Measurements from ENCODE around the gene ST13. TPM values are rescaled to one million over a fixed set of nuclear protein-coding genes. Genes with fewer than 3 reads are reported as not detected.
"Not testable (repeated sequence)": the region's sequence is repeated elsewhere in the genome, so short reads cannot be mapped to it uniquely, and the experiment has no call there.

Gene ST13
- total and polyA plus RNA-seq, 2 experiments from 2014 or later = 159 to 238 TPM

DNA sequence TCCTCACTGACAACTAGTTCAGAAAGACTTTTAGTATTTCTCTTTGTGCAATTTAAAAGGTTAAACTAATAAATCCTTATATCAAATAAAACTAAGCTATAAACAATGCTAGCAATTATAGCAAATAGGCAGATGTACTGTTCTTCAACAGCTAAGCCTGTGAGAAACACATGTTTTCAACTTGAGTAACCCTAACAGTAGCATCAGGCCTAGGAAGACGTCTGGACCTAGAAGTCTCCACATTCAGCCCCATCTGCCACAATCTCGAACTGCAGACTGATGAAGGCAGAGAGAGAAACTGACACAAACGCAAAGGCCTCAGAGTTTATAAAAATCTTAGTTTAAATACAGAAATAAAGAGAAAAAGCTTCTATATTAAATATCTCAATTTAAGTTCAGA lies 2.5 kb downstream of the ST13 start:
- Histone ChIP-seq H2AFZ (no peak overlapping the region), H3K4me3 (0 out of 2 replicates have a peak overlapping the region, but pooled peaks have one; percentile 92), H3K36me3 (ENCODE audit: insufficient read depth) (peaks cover 9% of the 10 kb centered on the region; the same call in 1 of the 2 replicates), H3K27ac (ENCODE audit: low read depth) (peak overlapping the region; percentile 34), H3K79me2 (replicated peaks; ENCODE audit: insufficient read depth) (peaks cover 94% of the 10 kb centered on the region), H4K20me1 (replicated peaks; ENCODE audit: insufficient read depth) (peaks cover 26% of the 10 kb centered on the region), H3K4me2 (peak overlapping the region; percentile 90; the same call in 1 of the 2 replicates), H3K9me2 (ENCODE audit: insufficient read depth) (no peaks in the 10 kb centered on the region), H3K27me3 (ENCODE audit: insufficient read depth) (no peaks in the 10 kb centered on the region), H3K4me1 (ENCODE audit: insufficient read depth) (peaks cover 29% of the 10 kb centered on the region), H3F3A (replicated peaks; ENCODE audit: low read depth) (no peaks in the 10 kb centered on the region; the same call in 1 of the 2 replicates)
- Mint-ChIP-seq H3K27ac (peak overlapping the region; percentile 61), H3K36me3 (ENCODE audit: low read depth) (peaks cover 18% of the 10 kb centered on the region), H3K27me3 (ENCODE audit: insufficient read depth, low read depth, poor library complexity) (peaks cover 6% of the 10 kb centered on the region), H3K4me3 (peak overlapping the region; percentile 52; the same call in 2 of the 3 replicates), H3K4me1 (peaks cover 20% of the 10 kb centered on the region; the same call in 2 of the 3 replicates), H3K9me3 (no peaks in the 10 kb centered on the region)
- DNase-seq (ENCODE audit: low spot score) = no peak
- ATAC-seq = no peak
- TF ChIP-seq POLR2AphosphoS5 (IDR thresholded peaks at IDR 0.05; ENCODE audit: low read depth) (no peak), STAT1 (IDR thresholded peaks at IDR 0.05; ENCODE audit: unreplicated experiment) (no peak), CREB1 (CRISPR knock-in tag; IDR thresholded peaks at IDR 0.05; ENCODE audit: low read depth) (no peak), ZNF331 (CRISPR knock-in tag; IDR thresholded peaks at IDR 0.05; ENCODE audit: low read depth) (no peak)
- TF ChIP-seq, protein P1, sequence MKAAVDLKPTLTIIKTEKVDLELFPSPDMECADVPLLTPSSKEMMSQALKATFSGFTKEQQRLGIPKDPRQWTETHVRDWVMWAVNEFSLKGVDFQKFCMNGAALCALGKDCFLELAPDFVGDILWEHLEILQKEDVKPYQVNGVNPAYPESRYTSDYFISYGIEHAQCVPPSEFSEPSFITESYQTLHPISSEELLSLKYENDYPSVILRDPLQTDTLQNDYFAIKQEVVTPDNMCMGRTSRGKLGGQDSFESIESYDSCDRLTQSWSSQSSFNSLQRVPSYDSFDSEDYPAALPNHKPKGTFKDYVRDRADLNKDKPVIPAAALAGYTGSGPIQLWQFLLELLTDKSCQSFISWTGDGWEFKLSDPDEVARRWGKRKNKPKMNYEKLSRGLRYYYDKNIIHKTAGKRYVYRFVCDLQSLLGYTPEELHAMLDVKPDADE (IDR thresholded peaks at IDR 0.05) = no peak
- TF ChIP-seq, protein P2, sequence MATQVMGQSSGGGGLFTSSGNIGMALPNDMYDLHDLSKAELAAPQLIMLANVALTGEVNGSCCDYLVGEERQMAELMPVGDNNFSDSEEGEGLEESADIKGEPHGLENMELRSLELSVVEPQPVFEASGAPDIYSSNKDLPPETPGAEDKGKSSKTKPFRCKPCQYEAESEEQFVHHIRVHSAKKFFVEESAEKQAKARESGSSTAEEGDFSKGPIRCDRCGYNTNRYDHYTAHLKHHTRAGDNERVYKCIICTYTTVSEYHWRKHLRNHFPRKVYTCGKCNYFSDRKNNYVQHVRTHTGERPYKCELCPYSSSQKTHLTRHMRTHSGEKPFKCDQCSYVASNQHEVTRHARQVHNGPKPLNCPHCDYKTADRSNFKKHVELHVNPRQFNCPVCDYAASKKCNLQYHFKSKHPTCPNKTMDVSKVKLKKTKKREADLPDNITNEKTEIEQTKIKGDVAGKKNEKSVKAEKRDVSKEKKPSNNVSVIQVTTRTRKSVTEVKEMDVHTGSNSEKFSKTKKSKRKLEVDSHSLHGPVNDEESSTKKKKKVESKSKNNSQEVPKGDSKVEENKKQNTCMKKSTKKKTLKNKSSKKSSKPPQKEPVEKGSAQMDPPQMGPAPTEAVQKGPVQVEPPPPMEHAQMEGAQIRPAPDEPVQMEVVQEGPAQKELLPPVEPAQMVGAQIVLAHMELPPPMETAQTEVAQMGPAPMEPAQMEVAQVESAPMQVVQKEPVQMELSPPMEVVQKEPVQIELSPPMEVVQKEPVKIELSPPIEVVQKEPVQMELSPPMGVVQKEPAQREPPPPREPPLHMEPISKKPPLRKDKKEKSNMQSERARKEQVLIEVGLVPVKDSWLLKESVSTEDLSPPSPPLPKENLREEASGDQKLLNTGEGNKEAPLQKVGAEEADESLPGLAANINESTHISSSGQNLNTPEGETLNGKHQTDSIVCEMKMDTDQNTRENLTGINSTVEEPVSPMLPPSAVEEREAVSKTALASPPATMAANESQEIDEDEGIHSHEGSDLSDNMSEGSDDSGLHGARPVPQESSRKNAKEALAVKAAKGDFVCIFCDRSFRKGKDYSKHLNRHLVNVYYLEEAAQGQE (IDR thresholded peaks at IDR 0.05; ENCODE audit: unreplicated experiment) = no peak

DNA sequence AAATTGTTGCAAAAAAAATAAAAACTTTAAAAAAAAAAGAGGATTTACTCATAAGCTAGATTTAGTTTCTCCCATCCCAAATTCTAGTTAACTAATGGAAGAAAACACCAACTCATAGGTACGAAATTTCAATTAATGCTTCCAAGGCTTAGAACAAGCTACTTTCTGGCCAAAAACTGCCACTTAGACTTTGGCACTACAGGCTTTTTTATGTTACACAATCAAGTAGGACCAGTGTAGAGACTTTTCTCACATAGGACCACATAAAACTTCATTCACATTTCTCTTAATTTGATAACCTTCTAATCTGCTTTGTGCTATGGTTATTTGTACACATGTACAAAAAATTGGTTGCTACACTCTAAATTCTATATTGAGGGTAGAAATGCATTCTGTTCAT lies 3.1 kb downstream of the ST13 start:
- H3K4me2 ChIP-seq = peak overlapping the region; percentile 90; the same call in 1 of the 2 replicates
- no peak overlapping the region for H2AFZ ChIP-seq
- peaks cover 20% of the 10 kb centered on the region; the same call in 2 of the 3 replicates for H3K4me1 Mint-ChIP-seq
- ATAC-seq (no peak), DNase-seq (ENCODE audit: low spot score) (no peak)
- H3K4me1 ChIP-seq (ENCODE audit: insufficient read depth) = peaks cover 29% of the 10 kb centered on the region
- H3K79me2 ChIP-seq (replicated peaks; ENCODE audit: insufficient read depth) = peaks cover 94% of the 10 kb centered on the region
- H3K27ac ChIP-seq (ENCODE audit: low read depth) = peak overlapping the region; percentile 34; the same call in 1 of the 2 replicates
- peaks cover 15% of the 10 kb centered on the region; the same call in 1 of the 2 replicates for H3K36me3 ChIP-seq (ENCODE audit: insufficient read depth)
- no peaks in the 10 kb centered on the region for H3K9me3 Mint-ChIP-seq
- H3K27ac Mint-ChIP-seq = peak overlapping the region; percentile 61
- no peak overlapping the region for H3K4me3 ChIP-seq
- peak overlapping the region; percentile 30; the same call in 2 of the 3 replicates for H3K4me3 Mint-ChIP-seq
- H3K36me3 Mint-ChIP-seq (ENCODE audit: low read depth) = peaks cover 24% of the 10 kb centered on the region
- no peaks in the 10 kb centered on the region; the same call in 1 of the 2 replicates for H3F3A ChIP-seq (replicated peaks; ENCODE audit: low read depth)
- no peaks in the 10 kb centered on the region for H3K27me3 ChIP-seq (ENCODE audit: insufficient read depth)
- TF ChIP-seq JUNB (IDR thresholded peaks at IDR 0.05; ENCODE audit: unreplicated experiment) = no peak
- no peak for TF ChIP-seq EZH2phosphoT487 (IDR thresholded peaks at IDR 0.05; ENCODE audit: unreplicated experiment)
- no peak for TF ChIP-seq CREB1 (CRISPR knock-in tag; IDR thresholded peaks at IDR 0.05; ENCODE audit: low read depth)
- TF ChIP-seq ZNF331 (CRISPR knock-in tag; IDR thresholded peaks at IDR 0.05; ENCODE audit: low read depth) = no peak
- peaks cover 6% of the 10 kb centered on the region for H3K27me3 Mint-ChIP-seq (ENCODE audit: insufficient read depth, low read depth, poor library complexity)
- peaks cover 26% of the 10 kb centered on the region for H4K20me1 ChIP-seq (replicated peaks; ENCODE audit: insufficient read depth)
- H3K9me2 ChIP-seq (ENCODE audit: insufficient read depth) = no peaks in the 10 kb centered on the region

DNA sequence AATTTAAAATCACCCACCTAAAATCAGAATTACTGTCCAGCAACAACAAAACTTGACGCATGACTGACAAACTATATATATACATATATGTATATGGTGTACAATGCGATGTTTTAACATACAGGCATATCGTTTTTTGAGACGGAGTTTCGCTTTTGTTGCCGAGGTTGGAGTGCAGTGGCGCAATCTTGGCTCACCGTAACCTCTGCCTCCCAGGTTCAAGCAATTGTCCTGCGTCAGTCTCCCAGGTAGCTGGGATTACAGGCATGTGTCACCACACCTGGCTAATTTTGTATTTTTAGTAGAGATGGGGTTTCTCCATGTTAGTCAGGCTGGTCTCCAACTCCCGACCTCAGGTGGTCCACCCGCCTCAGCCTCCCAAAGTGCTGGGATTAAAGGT lies 10.6 kb downstream of the ST13 start:
- not testable (repeated sequence) for H3K27me3 ChIP-seq (ENCODE audit: insufficient read depth); H3K4me2 ChIP-seq; H3K4me3 Mint-ChIP-seq; H3F3A ChIP-seq (replicated peaks; ENCODE audit: low read depth); H3K9me2 ChIP-seq (ENCODE audit: insufficient read depth); ATAC-seq; H3K27ac ChIP-seq (ENCODE audit: low read depth); H3K9me3 Mint-ChIP-seq; H3K4me1 ChIP-seq (ENCODE audit: insufficient read depth); DNase-seq (ENCODE audit: low spot score); H3K27ac Mint-ChIP-seq; H3K27me3 Mint-ChIP-seq (ENCODE audit: insufficient read depth, low read depth, poor library complexity); H3K4me3 ChIP-seq; H2AFZ ChIP-seq; H3K4me1 Mint-ChIP-seq
- Histone ChIP-seq H3K36me3 (ENCODE audit: insufficient read depth) (peaks cover 58% of the 10 kb centered on the region; the same call in 1 of the 2 replicates), H4K20me1 (replicated peaks; ENCODE audit: insufficient read depth) (peaks cover 24% of the 10 kb centered on the region; the same call in 1 of the 2 replicates), H3K79me2 (replicated peaks; ENCODE audit: insufficient read depth) (peaks cover 96% of the 10 kb centered on the region)
- peaks cover 79% of the 10 kb centered on the region for H3K36me3 Mint-ChIP-seq (ENCODE audit: low read depth)
